ENCODE measurements around the gene SAMD3.
"Not testable (repeated sequence)": the region's sequence is repeated elsewhere in the genome, so short reads cannot be mapped to it uniquely, and the experiment has no call there.

Gene SAMD3

DNA sequence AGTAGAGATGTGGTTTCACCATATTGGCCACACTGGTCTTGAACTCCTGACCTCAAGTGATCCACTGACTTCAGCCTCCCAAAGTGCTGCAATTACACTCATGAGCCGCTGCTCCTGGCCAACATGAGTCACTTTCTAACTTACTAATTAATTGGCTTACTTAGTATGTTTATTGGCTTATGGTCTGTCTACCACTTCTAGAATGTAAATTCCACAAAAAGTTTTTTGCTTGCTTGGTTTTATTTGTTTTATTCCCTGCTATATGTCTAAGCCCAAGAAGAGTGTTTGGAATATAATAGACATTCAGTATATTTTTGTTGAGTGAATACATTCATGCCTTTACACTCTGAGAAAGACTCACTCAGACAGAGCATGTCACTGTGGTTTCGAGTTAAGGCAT is 86.0 kb downstream of the SAMD3 start:
- DNase-seq (ENCODE audit: low read depth, low spot score), result no peak

DNA sequence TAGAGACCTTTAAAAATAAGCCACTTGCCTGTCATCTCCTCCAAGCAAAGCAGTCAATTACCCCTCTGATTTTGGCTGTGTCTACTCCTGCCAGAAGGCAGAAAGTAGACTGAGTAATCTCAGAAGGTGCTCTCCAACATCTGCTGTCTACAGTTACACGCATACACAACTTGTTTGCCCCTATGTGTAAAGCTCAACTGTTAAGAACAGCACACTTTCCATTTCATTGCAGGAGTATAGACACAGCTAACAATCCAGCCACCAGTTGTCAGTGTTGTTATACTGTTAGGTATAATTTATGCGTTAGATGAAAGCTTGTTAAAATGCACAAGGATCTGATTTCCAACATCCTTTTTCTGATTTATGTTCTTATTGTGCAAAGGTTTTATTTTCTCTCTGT is 88.2 kb downstream of the SAMD3 start:
- DNase-seq (ENCODE audit: low read depth, low spot score), result no peak

DNA sequence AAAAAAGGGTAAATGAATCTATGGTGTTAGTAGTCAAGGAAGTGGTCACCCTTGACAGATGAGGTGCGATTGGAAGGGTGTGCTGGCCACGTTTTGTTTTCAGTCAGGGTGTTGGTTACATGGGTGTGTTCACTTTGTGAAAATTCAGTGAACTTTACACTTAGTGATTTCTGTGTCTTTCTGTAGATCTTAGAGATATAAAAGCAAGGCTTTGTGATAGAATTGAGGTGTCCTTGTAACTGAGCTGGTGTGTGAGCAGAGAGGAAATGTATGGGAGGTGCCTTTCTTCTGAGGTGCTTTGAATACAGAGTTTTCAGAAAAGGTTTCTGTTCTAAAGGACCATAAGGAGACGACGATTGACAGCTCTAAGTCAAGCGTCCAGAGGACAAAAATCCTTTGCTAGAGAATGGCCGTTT is 90.5 kb downstream of the SAMD3 start:
- no peak for DNase-seq (ENCODE audit: low read depth, low spot score)

DNA sequence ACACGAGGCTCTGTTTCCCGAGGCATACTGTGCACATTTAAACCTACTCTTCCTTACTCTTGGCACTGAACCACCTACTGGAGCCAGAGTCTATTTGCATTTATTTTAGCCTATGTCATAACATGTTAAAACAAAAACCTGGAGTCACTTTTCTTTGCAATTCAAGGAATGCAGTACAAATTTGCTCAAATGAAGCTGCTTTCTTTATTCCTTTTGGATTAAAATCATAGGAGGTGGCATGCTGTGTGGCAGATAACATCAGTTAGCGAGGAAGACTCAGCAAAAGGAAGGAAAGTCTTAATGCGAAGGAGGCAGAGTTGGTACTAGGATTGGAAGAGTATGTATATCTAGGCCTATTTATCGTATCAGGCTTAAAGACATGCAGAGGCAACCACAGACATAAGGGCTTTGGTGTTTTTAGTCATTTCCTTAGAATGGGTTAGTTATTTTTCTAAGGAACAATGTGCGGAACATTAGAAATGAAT is 92.9 kb downstream of the SAMD3 start:
- no peak for DNase-seq (ENCODE audit: low read depth, low spot score)

DNA sequence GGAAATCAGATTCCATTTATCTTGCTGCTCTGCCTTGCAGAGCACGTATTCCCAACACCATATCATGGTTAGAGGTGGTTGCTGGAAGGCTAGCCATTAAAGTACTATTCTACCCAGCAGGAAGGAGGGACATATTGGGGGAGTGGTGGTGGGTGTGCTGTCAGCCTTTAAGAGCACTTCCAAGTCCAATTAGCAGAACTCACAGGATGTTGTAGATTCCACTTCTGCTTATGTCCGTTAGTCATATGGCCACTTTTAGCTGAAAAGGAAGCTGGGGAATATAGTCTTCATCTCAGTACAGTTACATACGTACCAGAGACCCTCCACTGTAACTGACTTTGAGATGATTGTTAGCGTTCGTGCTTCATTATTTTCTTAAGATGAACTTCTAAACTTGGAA is 94.4 kb downstream of the SAMD3 start:
- no peak for DNase-seq (ENCODE audit: low read depth, low spot score)

DNA sequence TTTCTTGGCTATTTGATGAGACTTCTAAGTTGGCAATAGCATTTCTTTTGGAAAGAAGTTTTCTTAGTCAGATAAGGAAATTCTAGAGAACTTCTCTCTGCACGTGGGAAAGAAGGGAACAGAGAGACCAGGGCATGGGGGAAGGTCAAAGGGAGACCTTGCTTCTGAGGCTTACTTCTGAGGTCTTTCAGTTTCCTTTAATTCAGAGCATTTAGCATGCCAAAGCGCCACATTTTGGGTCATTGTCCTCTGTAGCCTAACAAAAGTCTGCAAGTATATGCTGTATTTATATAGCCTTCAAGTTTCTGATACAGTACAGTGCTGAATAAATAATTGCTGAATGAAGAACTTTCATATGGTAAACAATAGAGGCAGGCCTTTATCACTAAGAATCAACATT is 95.6 kb downstream of the SAMD3 start:
- DNase-seq (ENCODE audit: low read depth, low spot score), result no peak

DNA sequence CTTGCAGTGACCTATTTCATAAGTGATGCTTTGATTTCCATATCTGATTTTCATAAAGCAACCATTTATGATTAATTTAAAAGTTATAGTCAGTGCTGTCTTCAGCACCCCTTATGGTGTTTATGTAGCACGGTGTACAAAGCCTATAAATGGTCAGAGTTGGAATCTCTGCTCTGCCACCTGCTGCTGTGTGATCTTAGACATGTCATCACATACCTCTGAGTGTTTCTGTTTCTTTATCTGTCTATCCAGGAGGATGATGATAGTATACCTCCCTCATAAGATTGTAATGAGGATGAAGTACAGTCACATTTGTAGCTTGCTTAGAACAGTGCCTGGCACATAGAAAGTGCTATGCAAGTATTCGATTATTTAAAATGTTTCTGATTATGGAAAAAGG is 100.5 kb downstream of the SAMD3 start:
- DNase-seq (ENCODE audit: low read depth, low spot score), result no peak

DNA sequence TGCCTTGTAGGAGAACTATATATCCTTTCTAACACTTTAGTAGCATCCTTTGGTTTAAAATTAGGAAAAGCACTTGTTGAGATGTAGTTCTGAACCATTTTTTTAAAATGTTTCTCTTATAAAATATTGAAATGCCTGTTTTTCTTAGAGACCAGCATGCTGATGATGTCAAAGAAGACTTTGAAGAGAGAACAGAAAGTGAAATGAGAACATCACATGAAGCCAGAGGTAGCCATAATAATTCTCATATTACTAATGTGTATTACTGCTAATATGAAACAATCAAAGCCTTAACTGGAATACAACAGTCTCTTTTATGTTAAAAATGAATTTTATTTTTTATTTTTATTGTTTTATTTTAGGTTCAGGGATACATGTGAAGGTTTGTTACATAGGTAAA is 102.0 kb downstream of the SAMD3 start:
- DNase-seq (ENCODE audit: low read depth, low spot score), result no peak

DNA sequence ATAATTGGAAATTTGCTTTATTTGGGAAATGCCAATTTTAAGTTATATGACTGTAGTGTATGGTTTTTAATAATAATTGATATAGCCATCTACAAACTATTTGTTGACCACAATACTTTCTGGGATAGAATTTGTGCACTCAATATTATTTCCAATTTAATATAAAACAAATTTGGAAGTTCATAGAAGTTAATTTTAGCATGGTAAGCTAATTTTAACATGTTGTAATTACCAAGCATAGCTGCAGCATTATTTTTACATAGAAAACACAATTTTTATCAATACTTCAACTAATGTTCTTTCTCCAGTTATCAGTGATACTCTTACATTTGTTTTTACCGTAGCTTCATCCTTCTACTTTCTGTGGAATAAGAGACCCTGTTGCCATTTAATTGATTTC is 103.5 kb downstream of the SAMD3 start:
- no peak for DNase-seq (ENCODE audit: low read depth, low spot score)

DNA sequence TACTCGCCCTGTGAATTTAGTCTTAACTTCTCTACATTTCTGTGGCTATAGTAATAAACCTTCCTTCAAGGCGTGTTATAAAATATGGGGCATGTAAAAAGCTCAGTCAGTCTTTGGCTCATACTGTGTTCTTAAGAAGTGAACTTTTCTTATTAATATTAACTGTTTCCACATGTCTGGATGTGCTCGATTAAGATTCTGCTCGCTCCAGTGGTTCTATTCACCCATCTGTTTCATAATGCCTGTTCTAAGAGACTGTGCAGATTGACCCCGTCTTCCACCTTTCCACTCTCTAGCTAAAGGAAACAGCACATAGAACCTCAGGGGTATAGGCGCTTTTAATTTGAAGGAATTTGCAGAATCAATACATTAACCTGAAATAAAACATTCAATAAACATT is 104.5 kb downstream of the SAMD3 start:
- no peak for DNase-seq (ENCODE audit: low read depth, low spot score)

DNA sequence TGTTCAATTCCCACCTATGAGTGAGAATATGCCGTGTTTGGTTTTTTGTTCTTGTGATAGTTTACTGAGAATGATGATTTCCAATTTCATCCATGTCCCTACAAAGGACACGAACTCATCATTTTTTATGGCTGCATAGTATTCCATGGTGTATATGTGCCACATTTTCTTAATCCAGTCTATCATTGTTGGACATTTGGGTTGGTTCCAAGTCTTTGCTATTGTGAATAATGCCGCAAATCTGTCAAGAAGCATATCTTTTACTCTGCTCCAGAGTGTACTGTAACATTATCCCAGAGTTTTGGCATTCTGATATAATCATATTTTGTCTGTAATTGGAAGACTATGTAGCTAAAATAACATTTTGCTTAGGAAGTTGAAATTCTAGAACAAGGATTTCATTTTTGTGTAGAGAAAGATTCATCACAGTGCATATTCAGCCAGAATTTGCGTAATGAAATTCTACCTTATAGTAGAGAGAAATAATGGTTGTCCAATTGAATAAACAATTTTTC is 105.5 kb downstream of the SAMD3 start:
- not testable (repeated sequence) for DNase-seq (ENCODE audit: low read depth, low spot score)

DNA sequence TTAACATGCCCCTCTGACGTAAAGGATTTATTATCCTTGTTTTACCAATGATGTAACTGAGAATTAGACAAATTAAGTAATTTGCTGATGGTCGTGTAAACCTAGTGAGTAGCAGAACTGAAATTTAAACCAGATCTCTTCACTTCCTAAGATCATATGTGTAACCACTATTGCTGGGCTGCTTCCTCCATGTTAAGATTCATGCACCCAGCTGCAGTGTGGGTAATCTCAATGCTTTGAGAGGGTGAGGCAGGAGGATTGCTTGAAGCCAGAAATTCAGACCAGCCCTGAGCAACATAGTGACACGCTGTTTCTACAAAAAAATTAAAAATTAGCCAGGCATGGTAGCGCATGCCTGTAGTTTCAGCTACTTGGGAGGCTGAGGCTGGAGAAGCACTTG is 106.5 kb downstream of the SAMD3 start:
- DNase-seq (ENCODE audit: low read depth, low spot score), result no peak

DNA sequence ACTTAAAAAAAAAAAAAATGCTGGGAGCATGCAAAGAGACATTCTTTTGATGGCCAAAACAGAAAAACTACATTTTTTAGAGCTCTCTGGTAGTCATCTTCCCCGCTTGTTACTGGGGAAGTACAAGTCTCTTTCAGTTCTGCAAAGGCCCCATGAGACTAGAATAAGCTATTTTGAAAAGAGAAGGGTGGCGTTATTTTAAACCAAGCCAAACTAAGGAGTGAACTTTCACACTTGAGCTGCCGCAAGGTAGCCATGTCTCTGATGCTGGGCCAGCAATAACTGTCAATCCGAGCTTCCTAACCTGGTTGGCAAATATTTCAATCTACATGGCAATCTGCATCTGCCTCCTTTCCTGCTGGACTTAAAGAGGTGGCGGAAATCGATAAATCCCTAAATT is 107.7 kb downstream of the SAMD3 start:
- DNase-seq (ENCODE audit: low read depth, low spot score), result no peak

DNA sequence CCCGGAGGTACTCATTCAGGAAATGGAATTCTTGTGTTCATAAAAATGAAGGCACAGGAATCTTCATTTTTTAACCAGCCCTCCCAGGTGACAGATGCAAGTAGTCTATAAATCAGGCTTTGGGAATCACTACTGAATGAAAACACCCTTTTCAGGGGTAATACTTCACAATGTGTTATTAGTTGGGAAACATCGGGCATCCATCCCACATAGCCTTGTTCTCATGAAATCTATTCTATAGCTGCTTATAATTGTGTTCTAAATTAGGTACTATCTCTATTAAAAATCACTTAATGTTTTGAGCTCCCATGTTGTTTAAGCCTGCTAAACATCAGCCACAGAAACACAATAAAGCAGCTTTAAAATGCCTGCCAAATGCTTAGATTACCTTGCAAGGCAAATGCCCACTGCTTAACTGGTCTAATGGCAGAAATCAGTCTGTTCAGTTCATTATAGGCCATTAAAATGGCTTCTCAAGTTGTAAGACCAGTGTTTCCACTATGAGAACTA is 109.5 kb downstream of the SAMD3 start:
- no peak for DNase-seq (ENCODE audit: low read depth, low spot score)

DNA sequence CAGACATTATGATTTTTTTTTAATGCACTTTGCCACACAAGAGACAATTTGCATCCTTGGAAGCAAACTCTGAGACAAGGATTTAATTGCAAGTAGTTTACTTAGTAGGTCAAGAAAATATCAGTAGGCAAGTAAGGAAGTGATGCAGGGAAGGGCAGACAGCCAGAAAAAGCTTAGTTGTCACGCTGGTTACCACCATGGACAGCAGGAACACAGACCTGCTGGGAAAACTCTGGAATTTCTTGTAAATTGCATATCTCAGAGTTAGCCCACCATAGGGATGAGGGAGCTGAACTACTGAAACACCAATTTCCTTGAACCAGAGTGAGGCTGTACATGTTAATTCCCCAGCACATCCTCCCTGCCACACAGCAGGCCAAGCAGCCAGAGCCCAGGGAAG is 111.7 kb downstream of the SAMD3 start:
- no peak for DNase-seq (ENCODE audit: low read depth, low spot score)

DNA sequence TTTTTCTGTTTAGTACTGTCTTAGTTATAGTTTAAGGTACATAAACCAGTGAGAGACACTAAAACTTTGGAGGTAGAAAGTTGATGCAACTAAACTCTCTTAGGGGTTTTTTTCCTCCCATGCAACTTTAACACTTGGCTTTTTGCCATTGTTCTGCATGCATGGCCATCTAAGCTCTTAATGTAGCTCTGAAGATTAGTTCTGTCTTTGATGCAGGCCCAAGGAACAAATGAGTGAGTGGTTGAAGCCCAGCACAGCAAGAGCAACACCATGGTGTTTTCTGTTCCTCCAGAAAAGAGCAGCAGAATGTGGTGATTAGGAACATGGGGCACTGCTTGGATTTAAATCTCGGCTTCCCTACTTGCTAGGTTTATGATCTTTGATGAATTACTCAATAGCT is 115.0 kb downstream of the SAMD3 start:
- DNase-seq (ENCODE audit: low read depth, low spot score), result no peak

DNA sequence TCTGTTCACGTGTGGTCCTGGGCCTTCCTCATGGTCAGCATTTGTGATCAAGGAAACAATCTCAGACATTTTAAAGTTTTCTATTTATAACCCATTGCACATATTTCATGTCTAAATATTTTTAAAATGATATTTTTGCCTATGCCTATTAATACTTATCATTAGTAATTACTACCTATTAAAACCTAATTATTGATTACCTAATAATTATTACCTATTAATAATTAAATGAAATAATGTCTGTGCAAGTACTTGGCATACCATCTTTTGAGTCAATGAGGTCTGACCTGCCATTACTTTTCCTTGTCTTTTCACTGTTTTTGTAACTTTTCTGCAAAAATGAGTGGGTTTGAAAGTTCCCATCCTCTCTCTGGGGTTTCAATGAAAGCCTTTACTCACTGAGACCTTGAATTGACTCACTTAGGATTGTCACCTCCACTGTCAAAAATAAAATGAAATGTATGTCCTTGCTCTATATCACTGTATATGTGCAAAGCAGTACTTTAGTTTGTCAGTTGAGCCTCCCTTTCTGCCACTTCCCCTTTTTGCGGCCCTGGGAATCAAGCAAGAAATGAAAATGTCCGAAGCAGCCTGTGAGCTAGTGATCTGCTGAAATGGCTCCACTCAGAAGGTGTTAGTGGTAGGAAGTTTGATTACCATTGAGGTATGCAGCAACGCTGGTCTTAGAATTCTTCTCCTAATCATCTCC is 116.6 kb downstream of the SAMD3 start:
- no peak for DNase-seq (ENCODE audit: low read depth, low spot score)

DNA sequence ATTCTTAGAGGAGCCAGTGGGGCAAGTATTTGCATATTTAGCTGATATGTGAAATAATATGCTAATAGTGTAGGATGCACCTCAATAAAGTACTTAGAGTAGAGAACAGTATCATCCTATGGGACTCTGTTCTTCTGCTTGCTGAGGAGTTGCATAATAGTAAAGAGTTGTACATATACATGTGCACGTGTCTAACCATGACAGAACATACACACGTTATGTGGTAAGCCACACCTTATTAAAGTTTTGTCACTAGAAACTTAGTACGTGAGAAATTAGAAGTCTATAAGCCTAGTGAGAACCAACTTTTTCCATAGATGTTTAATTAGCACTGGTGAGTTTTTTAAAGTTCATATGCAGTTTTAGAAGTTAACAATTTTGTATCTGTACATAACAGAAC is 123.6 kb downstream of the SAMD3 start:
- DNase-seq (ENCODE audit: low read depth, low spot score), result no peak

DNA sequence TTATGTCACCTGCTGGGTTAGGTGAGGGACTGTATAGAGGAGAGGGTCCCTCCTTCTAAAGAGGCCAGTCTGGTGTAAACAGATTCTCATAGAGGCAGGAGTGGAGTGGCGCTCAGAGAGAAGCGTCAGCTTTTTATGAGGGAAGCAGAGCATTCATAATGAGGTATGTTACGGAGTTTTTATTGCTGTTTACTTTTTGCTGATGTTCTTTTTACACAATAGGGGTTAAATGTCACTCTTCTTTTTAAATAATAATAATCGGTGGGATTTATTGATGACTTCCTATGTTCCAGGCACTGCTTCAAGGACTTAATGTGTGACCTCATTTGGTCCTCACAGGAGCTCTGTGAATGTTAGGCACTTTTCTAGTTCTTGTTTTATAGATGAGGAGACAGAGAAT is 124.4 kb downstream of the SAMD3 start:
- DNase-seq (ENCODE audit: low read depth, low spot score), result no peak

Data from ELF-1 (cell line).